ENCODE measurements around the gene NRF1. TPM values are rescaled to one million over a fixed set of nuclear protein-coding genes. Genes with fewer than 3 reads are reported as not detected.
"Not testable (repeated sequence)": the region's sequence is repeated elsewhere in the genome, so short reads cannot be mapped to it uniquely, and the experiment has no call there.

The NRF1 gene
- total RNA-seq, 2 donors from 2014 or later: 11.7 to 13.8 TPM

GRCh38 chr7:129640400-129640799 lies 28.9 kb downstream of the NRF1 start:
- intact Hi-C loops (cut with DNase I): no loop called here
- no peak for DNase-seq (ENCODE audit: low spot score)

DNA sequence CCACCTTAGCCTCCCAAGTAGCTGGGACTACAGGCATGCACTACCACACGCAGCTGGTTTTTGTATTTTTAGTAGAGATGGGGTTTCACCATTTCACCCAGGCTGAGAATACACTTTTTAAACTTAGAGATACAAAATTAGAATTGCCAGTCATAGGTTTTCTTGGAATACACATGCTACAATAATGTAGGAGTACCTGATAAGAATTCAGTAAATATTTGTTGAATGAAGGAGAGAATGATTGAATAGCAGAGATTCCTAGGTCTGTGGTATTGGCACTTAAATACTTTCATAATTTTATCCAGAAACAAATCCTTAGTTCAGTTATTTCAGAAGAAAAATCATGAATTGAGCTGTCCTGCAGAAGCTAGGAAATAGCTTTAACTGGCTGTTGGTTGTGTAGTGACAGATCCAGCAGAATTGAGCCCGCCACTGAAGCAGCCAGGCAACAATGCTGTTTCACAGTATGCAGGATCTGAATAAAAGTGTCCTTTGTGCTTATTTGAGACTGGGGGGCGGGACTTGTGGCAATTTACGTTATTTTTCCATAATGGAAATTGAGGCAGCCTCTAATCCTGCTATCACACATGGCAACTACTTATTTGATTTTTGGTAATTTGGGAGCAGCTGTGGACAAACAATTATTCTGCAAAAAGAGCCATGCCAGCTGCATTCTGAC lies 31.5 kb downstream of the NRF1 start:
- DNase-seq (ENCODE audit: low spot score): no peak
- intact Hi-C loops (cut with DNase I): no loop called here

GRCh38 chr7:129643550-129644170 lies 32.1 kb downstream of the NRF1 start:
- intact Hi-C loops (cut with DNase I): no loop called here
- DNase-seq (ENCODE audit: low spot score): no peak

DNA sequence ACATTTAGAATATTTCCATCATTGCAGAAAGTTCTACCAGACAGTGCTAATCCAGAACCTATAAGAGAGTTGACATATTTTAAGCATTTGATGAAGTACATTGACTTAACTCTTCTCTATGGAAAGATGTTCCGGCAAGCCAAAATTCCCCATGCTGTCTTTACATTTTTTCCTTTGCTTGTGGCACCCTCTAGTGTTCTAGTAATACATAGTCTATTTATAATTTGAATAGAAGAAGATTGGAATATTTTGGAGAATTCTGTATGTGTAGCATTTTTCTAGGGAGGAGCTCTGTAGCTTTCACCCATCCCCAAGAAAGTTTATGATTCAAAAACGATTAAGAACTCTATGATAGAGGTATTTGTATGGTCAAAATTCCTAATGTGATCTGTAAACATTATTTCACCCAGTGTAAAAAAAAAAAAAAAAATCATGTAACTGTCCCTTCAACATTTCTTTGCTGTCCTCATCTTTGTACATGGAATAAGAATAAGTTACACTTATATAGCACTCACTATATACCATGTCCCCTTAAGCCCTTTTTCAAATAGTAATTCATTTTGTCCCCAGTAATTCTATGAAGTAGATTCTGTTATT lies 33.2 kb downstream of the NRF1 start:
- intact Hi-C loops (cut with DNase I): no loop called here

DNA sequence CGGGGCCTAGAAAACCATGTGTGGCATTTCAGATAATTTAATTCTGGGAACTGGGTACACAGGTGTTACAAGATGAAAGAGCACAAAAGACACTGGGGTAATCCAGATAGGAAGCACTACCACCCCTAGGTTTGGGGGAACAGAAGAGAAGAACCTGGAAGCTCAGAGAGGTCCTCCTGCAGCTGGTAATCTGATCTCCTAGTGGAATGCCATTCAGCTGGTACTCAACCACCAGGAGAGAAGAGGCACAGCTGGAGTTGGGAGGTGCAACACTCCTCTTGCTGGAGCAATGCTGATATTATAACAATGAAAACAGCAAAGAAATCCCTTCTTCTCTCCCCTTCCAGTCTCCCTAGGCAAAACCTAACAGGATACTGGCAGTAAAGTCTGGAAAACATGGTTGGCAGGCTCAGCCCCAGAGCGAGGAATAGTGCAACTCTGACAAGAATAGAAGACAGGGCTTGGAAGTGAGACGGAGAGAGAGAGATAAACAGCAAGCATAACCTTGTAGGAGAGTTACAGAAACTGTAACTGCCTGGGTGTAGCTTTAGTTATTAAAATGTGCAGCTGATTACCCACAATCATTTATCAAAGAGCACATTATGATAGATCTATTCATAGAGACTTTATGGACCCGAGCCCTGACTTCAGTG lies 35.0 kb downstream of the NRF1 start:
- DNase-seq (ENCODE audit: low spot score): no peak
- intact Hi-C loops (cut with DNase I): no loop called here

More for the DNA sequence above, 33.2 kb downstream of the NRF1 start:
- no peak for DNase-seq (ENCODE audit: low spot score)

DNA sequence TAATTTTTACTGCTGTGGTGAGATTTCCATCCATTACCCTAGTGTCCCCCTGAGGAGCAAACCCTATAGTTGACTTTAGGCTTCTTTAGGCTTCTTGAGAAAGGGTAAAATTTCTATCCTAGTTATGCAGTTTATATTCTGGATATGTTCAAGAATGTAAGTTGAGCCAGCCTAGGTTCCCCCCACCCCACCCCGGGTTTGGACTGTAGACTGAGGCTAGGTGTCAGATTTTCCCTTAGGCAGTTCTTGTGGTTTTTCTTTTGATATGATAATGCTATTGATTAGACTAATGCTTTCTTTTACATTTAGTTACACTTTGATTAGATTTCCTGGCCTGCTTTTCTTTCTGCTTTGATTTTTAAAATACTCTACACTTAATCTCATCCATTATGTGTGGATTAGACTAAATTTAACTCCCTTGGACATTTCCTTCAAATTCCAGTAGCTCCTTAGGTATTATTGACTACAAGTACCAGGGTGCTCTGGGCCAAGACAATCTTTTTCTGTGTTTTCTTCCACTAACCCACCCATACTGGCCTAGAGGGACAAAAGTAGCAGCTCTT lies 37.7 kb downstream of the NRF1 start:
- no peak for DNase-seq (ENCODE audit: low spot score)
- intact Hi-C loops (cut with DNase I): no loop called here

DNA sequence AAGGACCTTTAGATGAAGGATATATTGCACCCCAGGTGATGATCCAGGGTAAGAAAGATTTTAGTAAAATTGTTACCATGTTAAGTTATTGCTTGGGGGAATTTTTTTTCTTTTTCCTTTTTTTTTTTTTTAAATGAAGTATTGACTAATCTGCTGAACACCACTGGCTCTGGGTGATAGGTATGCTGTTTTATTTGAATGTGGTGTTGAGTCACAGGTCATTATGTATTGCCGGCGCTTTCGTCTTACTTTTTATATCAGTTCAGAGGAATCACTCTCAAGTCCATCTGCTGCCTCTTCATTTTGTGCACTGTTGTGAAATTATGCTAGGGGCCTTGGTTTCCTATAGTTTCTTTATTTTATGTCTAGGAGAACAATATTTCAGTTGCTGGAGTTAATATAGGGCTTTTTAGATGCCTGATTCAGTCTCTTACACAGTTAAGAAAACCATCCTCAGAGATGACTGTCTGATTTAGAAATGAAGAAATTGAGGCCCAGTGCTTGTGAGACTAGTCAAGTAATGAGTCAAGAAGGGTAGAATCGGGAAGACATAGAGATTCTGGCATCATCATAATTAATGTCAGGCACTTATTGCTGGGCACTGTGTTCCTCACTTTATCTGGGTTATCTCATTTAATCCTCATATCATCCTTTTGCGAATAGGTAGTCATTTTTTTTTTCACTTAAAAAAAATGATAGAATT lies 38.7 kb downstream of the NRF1 start:
- no peak for DNase-seq (ENCODE audit: low spot score)
- intact Hi-C loops (cut with DNase I): no loop called here

- intact Hi-C loops (cut with DNase I): no loop called here
- no peak for DNase-seq (ENCODE audit: low spot score)
These were observed 41.4 kb downstream of the NRF1 start for GRCh38 chr7:129652914-129653313.

DNA sequence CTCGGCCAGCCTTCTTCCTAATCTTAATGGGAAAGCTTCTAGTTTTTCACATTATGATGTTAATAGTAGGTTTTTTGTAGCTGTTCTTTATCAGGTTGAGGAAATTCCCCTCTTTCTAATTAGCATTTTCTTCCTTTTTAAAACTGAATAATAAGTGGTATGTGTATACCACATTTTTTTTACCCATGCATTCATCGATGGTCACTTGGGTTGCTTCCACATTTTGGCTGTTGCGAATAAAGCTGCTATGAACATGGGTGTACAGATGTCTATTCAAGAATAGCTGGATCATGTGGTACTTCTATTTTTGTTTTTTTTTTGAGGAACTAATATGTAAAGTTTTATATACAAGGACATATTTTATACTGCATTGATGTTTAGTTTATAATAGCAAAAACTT lies 44.3 kb downstream of the NRF1 start:
- intact Hi-C loops (cut with DNase I): loop anchor here in 1 of 2 donors (5.0 kb wide), 1 partner anchor 304 kb away; no protein-coding TSS in a partner anchor
- no peak for DNase-seq (ENCODE audit: low spot score)

- intact Hi-C loops (cut with DNase I): loop anchor here in 1 of 2 donors (5.0 kb wide), 1 partner anchor 305 kb away; no protein-coding TSS in a partner anchor
- DNase-seq (ENCODE audit: low spot score): no peak
These were observed 45.8 kb downstream of the NRF1 start for GRCh38 chr7:129657363-129657762.

GRCh38 chr7:129659907-129660306 lies 48.4 kb downstream of the NRF1 start:
- intact Hi-C loops (cut with DNase I): loop anchor here (5.0 to 10.0 kb wide), 4 partner anchors 165 to 355 kb away; no protein-coding TSS in a partner anchor

GRCh38 chr7:129661645-129662182 lies 50.2 kb downstream of the NRF1 start:
- DNase-seq (ENCODE audit: low spot score): no peak
- intact Hi-C loops (cut with DNase I): loop anchor here (10.0 kb wide), 3 partner anchors 163 to 353 kb away; no protein-coding TSS in a partner anchor

More at GRCh38 chr7:129659907-129660306, 48.4 kb downstream of the NRF1 start:
- not testable (repeated sequence) for DNase-seq (ENCODE audit: low spot score)

DNA sequence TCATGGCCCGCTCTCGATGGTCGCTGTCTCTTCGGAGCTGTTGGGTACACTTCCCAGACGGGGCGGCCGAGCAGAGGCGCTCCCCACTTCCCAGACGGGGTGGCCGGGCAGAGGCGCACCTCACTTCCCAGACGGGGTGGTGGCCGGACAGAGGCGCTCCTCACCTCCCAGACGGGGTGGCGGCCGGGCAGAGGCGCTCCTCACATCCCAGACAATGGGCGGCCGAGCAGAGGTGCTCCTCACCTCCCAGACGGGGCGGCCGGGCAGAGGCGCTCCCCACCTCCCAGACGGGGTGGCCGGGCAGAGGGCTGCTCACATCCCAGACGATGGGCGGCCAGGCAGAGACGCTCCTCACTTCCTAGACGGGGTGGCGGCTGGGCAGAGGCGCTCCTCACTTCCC lies 51.7 kb downstream of the NRF1 start:
- DNase-seq (ENCODE audit: low spot score): not testable (repeated sequence)
- intact Hi-C loops (cut with DNase I): loop anchor here (10.0 kb wide), 3 partner anchors 162 to 352 kb away; no protein-coding TSS in a partner anchor

GRCh38 chr7:129664029-129665012 lies 52.8 kb downstream of the NRF1 start:
- intact Hi-C loops (cut with DNase I): loop anchor here (10.0 kb wide), 3 partner anchors 160 to 350 kb away; no protein-coding TSS in a partner anchor
- no peak for DNase-seq (ENCODE audit: low spot score)

DNA sequence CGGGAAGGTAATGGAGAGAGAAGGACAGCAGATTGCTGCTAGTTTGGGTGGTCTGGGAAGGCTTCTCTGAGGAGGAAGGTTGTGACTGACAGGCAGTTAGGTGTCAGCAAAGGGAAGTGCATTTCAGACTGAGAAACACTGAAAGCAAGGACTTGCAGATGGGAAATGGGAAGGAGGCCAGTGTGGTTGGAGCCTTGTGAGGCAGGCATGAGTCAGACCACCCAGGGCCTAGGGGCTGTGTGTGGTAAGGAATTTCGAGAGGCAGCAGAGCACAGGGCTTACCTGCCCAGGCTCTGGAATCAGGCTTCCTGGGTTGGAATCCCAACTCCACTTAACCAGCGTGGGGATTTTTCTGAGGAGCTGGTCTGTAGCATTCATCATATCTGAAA lies 53.5 kb downstream of the NRF1 start:
- intact Hi-C loops (cut with DNase I): loop anchor here (10.0 kb wide), 3 partner anchors 160 to 350 kb away; no protein-coding TSS in a partner anchor
- DNase-seq (ENCODE audit: low spot score): no peak

GRCh38 chr7:129667116-129667515 lies 55.6 kb downstream of the NRF1 start:
- intact Hi-C loops (cut with DNase I): loop anchor here (10.0 kb wide), 3 partner anchors 158 to 348 kb away; no protein-coding TSS in a partner anchor
- no peak for DNase-seq (ENCODE audit: low spot score)

DNA sequence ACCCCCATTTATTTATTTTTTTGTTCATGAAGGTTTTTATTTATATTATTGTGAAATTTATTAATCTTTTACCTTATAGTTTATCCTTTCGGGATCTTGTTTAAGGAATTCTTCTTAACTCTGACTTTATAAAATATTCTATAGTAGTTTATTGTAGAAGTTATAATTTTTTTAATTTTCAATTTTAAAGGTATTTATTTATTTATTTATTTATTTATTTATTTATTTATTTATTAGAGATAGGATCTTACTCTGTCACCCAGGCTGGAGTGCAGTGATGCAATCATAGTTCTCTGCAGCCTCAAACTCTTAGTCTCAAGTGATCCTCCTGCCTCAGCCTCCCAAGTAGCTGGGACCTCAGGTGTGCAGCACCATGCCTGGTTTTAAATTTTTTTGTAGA lies 56.0 kb downstream of the NRF1 start:
- no peak for DNase-seq (ENCODE audit: low spot score)
- intact Hi-C loops (cut with DNase I): loop anchor here (10.0 kb wide), 3 partner anchors 157 to 347 kb away; no protein-coding TSS in a partner anchor
